ENCODE results near the gene ITFG1. TPM values are rescaled to one million over a fixed set of nuclear protein-coding genes. Genes with fewer than 3 reads are reported as not detected.

ITFG1 gene
- total RNA-seq = 10 to 100 TPM; 20.1 to 24.1 (median 20.9) TPM

GRCh38 chr16:47460711-47461597 is at the start of gene ITFG1, which contains the start of gene PHKB:
Gene ITFG1 (minus strand): TSS chr16:47461063. CDS start chr16:47461045, 18 bp downstream.
Gene PHKB (plus strand): TSS chr16:47461331. CDS start chr16:47461351, 20 bp downstream.
- peak; percentile 91 to 92 for ATAC-seq
- Mint-ChIP-seq H3K4me3 (peak within 1 kb of the TSS; percentile 98), H3K36me3 (ENCODE audit: insufficient read depth) (peaks cover 11% of the 10 kb centered on the region), H3K9me3 (no peaks in the 10 kb centered on the region), H3K4me1 (ENCODE audit: low read depth) (peaks cover 61% of the 10 kb centered on the region), H3K27me3 (ENCODE audit: low read depth) (no peaks in the 10 kb centered on the region)
- DNase-seq = peak; percentile 92

GRCh38 chr16:47507701-47508100 is 46.8 kb upstream of the ITFG1 start:
- H3K36me3 Mint-ChIP-seq (ENCODE audit: insufficient read depth) = peaks cover 49% of the 10 kb centered on the region
- H3K9me3 Mint-ChIP-seq = no peaks in the 10 kb centered on the region
- H3K4me3 Mint-ChIP-seq = no peak overlapping the region
- H3K4me1 Mint-ChIP-seq (ENCODE audit: low read depth) = peaks cover 2% of the 10 kb centered on the region
- ATAC-seq = no peak
- no peak for DNase-seq
- no peaks in the 10 kb centered on the region for H3K27me3 Mint-ChIP-seq (ENCODE audit: low read depth)

- ATAC-seq (no peak), DNase-seq (no peak)
- Mint-ChIP-seq H3K27me3 (ENCODE audit: low read depth) (no peaks in the 10 kb centered on the region), H3K36me3 (ENCODE audit: insufficient read depth) (peaks cover 46% of the 10 kb centered on the region), H3K4me3 (no peak overlapping the region), H3K4me1 (ENCODE audit: low read depth) (peaks cover 2% of the 10 kb centered on the region), H3K9me3 (no peaks in the 10 kb centered on the region)
Observed at GRCh38 chr16:47506800-47507199, 45.9 kb upstream of the ITFG1 start.

GRCh38 chr16:47504599-47504998 is 43.7 kb upstream of the ITFG1 start:
- H3K27me3 Mint-ChIP-seq (ENCODE audit: low read depth) = no peaks in the 10 kb centered on the region
- H3K36me3 Mint-ChIP-seq (ENCODE audit: insufficient read depth) = peaks cover 45% of the 10 kb centered on the region
- no peaks in the 10 kb centered on the region for H3K9me3 Mint-ChIP-seq
- peaks cover 2% of the 10 kb centered on the region for H3K4me1 Mint-ChIP-seq (ENCODE audit: low read depth)
- no peak overlapping the region for H3K4me3 Mint-ChIP-seq
- no peak for ATAC-seq
- no peak for DNase-seq

GRCh38 chr16:47503936-47504335 is 43.1 kb upstream of the ITFG1 start:
- H3K9me3 Mint-ChIP-seq = no peaks in the 10 kb centered on the region
- H3K4me3 Mint-ChIP-seq = no peak overlapping the region
- H3K27me3 Mint-ChIP-seq (ENCODE audit: low read depth) = no peaks in the 10 kb centered on the region
- ATAC-seq = no peak
- peaks cover 2% of the 10 kb centered on the region for H3K4me1 Mint-ChIP-seq (ENCODE audit: low read depth)
- no peak for DNase-seq
- peaks cover 46% of the 10 kb centered on the region for H3K36me3 Mint-ChIP-seq (ENCODE audit: insufficient read depth)

- DNase-seq (no peak), ATAC-seq (no peak)
- Mint-ChIP-seq H3K4me1 (ENCODE audit: low read depth) (peaks cover 9% of the 10 kb centered on the region), H3K27me3 (ENCODE audit: low read depth) (no peaks in the 10 kb centered on the region), H3K9me3 (no peaks in the 10 kb centered on the region), H3K36me3 (ENCODE audit: insufficient read depth) (peaks cover 49% of the 10 kb centered on the region), H3K4me3 (no peak overlapping the region)
Observed at GRCh38 chr16:47499700-47500264, 38.9 kb upstream of the ITFG1 start.

GRCh38 chr16:47499080-47499699 is 38.3 kb upstream of the ITFG1 start:
- Mint-ChIP-seq H3K36me3 (ENCODE audit: insufficient read depth) (peaks cover 43% of the 10 kb centered on the region), H3K9me3 (no peaks in the 10 kb centered on the region), H3K27me3 (ENCODE audit: low read depth) (no peaks in the 10 kb centered on the region), H3K4me3 (no peak overlapping the region), H3K4me1 (ENCODE audit: low read depth) (peaks cover 14% of the 10 kb centered on the region)
- DNase-seq (no peak), ATAC-seq (no peak)

- DNase-seq (no peak), ATAC-seq (no peak)
- Mint-ChIP-seq H3K36me3 (ENCODE audit: insufficient read depth) (peaks cover 31% of the 10 kb centered on the region), H3K4me3 (no peak overlapping the region), H3K27me3 (ENCODE audit: low read depth) (no peaks in the 10 kb centered on the region), H3K9me3 (peaks cover 4% of the 10 kb centered on the region), H3K4me1 (ENCODE audit: low read depth) (peaks cover 45% of the 10 kb centered on the region)
Observed at GRCh38 chr16:47493381-47494337, 32.8 kb upstream of the ITFG1 start.

GRCh38 chr16:47492428-47493377 is 31.8 kb upstream of the ITFG1 start:
- peaks cover 13% of the 10 kb centered on the region for H3K9me3 Mint-ChIP-seq
- H3K4me1 Mint-ChIP-seq (ENCODE audit: low read depth) = peaks cover 45% of the 10 kb centered on the region
- H3K36me3 Mint-ChIP-seq (ENCODE audit: insufficient read depth) = peaks cover 37% of the 10 kb centered on the region
- ATAC-seq = peak in 1 of 2 donors; percentile 85
- no peak for DNase-seq
- no peaks in the 10 kb centered on the region for H3K27me3 Mint-ChIP-seq (ENCODE audit: low read depth)
- peak overlapping the region; percentile 68 for H3K4me3 Mint-ChIP-seq

GRCh38 chr16:47492036-47492427 is 31.2 kb upstream of the ITFG1 start:
- DNase-seq = no peak
- no peak overlapping the region for H3K4me3 Mint-ChIP-seq
- peaks cover 45% of the 10 kb centered on the region for H3K4me1 Mint-ChIP-seq (ENCODE audit: low read depth)
- H3K36me3 Mint-ChIP-seq (ENCODE audit: insufficient read depth) = peaks cover 35% of the 10 kb centered on the region
- H3K9me3 Mint-ChIP-seq = peaks cover 13% of the 10 kb centered on the region
- ATAC-seq = no peak
- H3K27me3 Mint-ChIP-seq (ENCODE audit: low read depth) = no peaks in the 10 kb centered on the region

- no peaks in the 10 kb centered on the region for H3K27me3 Mint-ChIP-seq (ENCODE audit: low read depth)
- peaks cover 40% of the 10 kb centered on the region for H3K36me3 Mint-ChIP-seq (ENCODE audit: insufficient read depth)
- ATAC-seq = no peak
- H3K4me3 Mint-ChIP-seq = no peak overlapping the region
- H3K4me1 Mint-ChIP-seq (ENCODE audit: low read depth) = peaks cover 38% of the 10 kb centered on the region
- DNase-seq = no peak
- peaks cover 13% of the 10 kb centered on the region for H3K9me3 Mint-ChIP-seq
Observed at GRCh38 chr16:47490471-47490870, 29.6 kb upstream of the ITFG1 start.

- H3K36me3 Mint-ChIP-seq (ENCODE audit: insufficient read depth) = peaks cover 42% of the 10 kb centered on the region
Observed at GRCh38 chr16:47488051-47488450, 27.2 kb upstream of the ITFG1 start.

GRCh38 chr16:47486856-47487255 is 26.0 kb upstream of the ITFG1 start:
- ATAC-seq (no peak), DNase-seq (no peak)
- peaks cover 42% of the 10 kb centered on the region for H3K36me3 Mint-ChIP-seq (ENCODE audit: insufficient read depth)
- H3K4me3 Mint-ChIP-seq = no peak overlapping the region
- peaks cover 21% of the 10 kb centered on the region for H3K4me1 Mint-ChIP-seq (ENCODE audit: low read depth)
- peaks cover 13% of the 10 kb centered on the region for H3K9me3 Mint-ChIP-seq
- H3K27me3 Mint-ChIP-seq (ENCODE audit: low read depth) = no peaks in the 10 kb centered on the region

More at GRCh38 chr16:47488051-47488450, 27.2 kb upstream of the ITFG1 start:
- DNase-seq (no peak), ATAC-seq (no peak)
- Mint-ChIP-seq H3K4me3 (no peak overlapping the region), H3K4me1 (ENCODE audit: low read depth) (peaks cover 32% of the 10 kb centered on the region), H3K27me3 (ENCODE audit: low read depth) (no peaks in the 10 kb centered on the region), H3K9me3 (peaks cover 13% of the 10 kb centered on the region)
